Measurements from ENCODE around the gene CRISP2.
A peak's percentile ranks its signal among the peaks of the same experiment; 100 is the strongest.
"Not testable (repeated sequence)": the region's sequence is repeated elsewhere in the genome, so short reads cannot be mapped to it uniquely, and the experiment has no call there.

The CRISP2 gene, protein sequence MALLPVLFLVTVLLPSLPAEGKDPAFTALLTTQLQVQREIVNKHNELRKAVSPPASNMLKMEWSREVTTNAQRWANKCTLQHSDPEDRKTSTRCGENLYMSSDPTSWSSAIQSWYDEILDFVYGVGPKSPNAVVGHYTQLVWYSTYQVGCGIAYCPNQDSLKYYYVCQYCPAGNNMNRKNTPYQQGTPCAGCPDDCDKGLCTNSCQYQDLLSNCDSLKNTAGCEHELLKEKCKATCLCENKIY

GRCh38 chr6:49713346-49713745 lies at the start of gene CRISP2:
TSS of gene CRISP2 (minus strand) at chr6:49713543. CDS start at chr6:49709196, 4,347 bp downstream.
- peak; percentile 50 to 65 for DNase-seq

GRCh38 chr6:49744259-49744658 lies 30.9 kb upstream of the CRISP2 start, which contains the start of gene CRISP3:
TSS of gene CRISP3 (minus strand) at chr6:49744388. CDS start at chr6:49744367, 21 bp downstream.
- no peak for DNase-seq

DNA sequence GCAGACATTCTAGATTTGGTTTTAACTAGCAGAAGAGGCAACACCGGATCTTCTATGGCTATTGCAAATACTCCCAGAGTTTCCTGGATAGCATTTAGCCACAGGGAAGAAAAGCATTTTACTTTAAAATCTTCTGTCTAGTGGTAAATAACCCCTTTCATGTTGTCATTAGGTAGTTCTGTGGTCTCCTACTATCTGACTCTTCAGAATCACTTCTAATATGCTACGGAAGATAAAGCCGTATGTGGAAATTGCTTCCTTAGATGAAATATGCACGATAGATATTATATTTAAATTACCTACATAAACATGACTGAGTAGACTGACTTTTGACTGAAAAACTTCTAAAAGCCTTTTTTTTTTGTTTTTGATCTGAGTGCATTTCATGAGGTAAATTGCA lies 30.1 kb upstream of the CRISP2 start:
- no peak for DNase-seq

DNA sequence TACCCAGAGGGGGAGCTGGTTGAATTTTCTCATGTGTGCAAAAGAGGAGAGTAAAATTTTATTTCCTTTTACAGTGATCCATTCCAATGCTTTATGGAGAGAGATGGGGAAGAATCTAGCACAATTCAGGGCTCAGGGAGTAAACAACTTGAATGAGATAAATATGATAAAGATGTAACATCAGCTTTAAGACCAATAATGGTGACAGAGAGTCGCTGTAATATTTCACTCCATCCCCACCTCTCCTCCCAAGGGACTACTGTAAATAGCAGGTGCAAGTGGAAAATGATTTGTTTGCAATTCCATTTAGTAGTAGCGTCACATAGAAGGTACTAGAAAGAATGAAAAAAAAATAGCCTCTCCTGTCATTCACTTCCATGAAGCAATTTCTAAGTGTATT lies 26.1 kb upstream of the CRISP2 start:
- peak; percentile 4 to 44 for DNase-seq

DNA sequence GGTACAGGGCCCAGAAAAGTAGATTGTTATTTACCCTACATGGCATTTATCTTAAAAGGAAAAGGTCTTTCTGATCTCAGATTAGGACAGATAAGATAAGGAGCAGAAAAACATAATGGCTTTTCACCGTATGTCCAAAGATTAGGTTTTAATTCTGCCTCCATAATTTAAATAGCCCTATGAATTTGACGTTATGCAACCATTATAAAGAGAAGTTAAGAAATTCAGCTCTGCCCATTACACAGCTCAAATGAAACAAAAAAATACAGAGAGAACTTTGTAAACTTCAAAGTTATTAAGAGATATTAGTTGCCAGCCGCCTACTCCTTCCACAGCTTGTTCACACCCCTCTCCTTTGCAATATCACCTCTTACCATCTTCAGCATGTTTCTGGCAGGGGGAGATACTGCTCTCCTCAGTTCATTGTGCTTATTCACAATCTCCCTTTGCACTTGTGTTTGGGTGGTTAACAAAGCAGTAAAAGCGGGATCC lies 22.7 kb upstream of the CRISP2 start:
- DNase-seq: peak in 1 of 2 experiments; percentile 44

- no peak for DNase-seq
These were observed 20.3 kb upstream of the CRISP2 start for GRCh38 chr6:49733680-49734079.

DNA sequence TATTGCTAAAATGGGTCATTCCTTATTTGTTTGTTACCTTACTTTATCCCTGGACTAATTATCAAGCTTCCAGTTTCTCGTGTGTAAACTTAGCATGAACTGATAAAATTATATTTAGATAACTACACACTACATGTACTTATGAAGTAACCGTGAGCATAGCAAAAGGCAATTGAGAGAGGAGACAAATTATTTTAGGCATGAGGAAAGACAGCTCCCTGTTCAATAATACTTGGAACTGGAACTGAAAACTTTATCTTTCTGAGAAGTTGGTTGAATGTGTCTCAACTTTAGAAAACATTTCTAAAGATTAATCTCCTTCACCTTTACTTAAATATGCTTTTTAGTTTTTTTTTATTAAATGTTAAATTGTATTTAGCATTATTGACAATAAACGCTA lies 19.4 kb upstream of the CRISP2 start:
- no peak for DNase-seq

DNA sequence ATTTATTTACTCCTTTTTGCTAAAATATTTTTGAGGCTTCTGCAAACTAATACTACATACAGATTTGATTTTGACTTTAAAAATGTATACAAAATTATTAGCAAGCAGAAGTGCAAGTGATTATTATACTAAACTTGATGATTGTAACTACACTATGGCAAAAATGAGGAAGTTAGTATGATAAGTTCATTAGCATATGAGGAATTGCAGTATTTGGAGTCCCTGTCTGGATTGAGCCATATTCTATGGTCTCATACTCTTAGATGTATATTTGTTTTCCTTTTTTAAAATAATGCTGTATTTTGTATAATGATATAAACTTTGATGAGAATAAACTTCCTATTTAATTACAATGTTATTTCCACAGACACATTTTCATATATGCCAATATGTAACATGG lies 16.9 kb upstream of the CRISP2 start:
- DNase-seq: no peak

DNA sequence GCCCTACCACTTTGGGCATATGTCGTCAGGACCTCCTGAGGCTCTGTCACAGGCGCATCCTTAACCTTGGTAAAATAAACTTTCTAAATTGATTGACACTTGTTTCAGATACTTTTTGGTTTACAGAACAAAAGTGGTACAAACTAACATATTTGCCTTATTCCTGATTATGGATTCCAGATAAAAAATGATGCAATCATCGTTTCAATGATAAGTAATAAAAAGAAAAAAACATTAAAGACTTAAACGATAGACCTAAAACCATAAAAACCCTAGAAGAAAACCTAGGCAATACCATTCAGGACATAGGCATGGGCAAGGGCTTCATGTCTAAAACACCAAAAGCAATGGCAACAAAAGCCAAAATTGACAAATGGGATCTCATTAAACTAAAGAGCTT lies 10.6 kb upstream of the CRISP2 start:
- DNase-seq: not testable (repeated sequence)

DNA sequence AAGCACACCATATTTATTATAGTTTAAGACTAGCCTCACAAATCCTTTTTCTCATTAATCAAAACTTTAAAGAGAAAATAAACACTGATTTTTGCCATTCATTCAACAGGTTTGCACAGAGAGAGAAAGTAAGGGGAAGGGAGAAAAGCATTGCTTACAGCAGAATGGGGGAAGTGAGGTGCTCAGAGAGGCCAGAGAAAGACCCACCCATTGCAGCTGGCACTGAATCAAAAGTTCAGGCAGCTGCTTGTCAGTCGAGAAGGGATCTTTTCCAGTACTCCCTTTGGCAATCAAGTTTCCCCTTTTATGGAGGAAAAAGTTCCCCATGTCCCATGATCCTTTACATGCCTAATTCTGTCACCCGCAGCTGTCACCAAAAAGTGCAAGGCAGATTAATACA lies 8.0 kb upstream of the CRISP2 start:
- DNase-seq: no peak

- no peak for DNase-seq
These were observed 7.0 kb upstream of the CRISP2 start for GRCh38 chr6:49720372-49720771.

DNA sequence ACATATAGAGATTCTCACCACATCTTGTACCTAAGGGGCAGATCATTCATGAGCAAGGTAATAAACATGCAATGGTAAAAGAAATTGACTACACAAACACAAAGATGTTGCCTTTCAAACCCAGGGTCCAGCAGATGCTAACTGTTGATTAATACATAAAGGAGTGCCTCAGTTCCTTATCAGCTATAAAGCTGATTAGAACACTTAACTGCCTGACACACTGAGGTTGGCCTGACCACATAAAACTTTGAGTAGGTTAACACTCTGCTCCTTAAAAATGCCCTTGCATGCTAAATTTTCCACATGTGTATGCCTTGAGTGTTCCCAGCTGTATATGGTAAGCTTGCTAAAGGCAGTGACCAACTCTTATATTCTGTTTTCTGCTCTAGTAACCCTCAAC lies 14.9 kb downstream of the CRISP2 start:
- DNase-seq: no peak

DNA sequence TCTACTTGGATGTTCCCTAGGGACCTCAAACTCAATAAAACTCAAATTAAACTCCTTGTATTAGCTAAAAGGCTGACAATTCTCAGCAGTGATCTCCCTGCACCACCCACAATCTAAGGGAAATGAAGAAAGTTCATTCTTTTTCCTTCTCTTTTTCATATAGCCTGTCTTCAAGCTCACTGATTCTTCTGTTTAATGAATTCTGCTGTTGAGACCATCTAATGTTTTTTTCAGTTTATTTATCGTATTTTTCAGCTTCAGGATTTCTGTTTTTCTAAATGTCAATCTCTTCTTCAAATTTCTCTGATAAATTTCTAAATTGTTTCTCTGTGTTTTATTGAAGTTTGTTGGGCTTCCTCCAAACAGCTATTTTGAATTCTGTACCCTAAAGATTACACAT lies 19.8 kb downstream of the CRISP2 start:
- no peak for DNase-seq

DNA sequence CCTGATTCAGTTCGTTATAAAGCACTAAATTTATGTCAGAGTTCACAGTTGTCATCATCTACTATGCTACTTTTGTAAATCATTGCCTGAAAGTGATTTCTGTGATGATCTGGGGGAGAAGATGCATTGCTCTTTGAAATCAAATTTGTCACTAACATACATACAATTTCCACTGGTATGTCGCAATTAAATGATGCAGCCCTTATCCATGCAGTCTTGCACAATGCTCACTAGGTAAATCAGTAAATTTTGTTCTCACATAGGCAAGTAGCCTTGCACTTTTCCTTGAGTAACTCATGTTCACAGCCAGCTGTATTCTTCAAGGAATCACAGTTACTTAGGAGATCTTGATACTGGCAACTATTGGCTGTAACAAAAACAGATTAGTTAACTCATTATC lies 20.8 kb downstream of the CRISP2 start:
- DNase-seq: no peak

GRCh38 chr6:49676671-49677281 lies 36.6 kb downstream of the CRISP2 start:
- DNase-seq: no peak

GRCh38 chr6:49675816-49676215 lies 37.5 kb downstream of the CRISP2 start:
- no peak for DNase-seq

- DNase-seq: no peak
These were observed 45.2 kb downstream of the CRISP2 start for GRCh38 chr6:49668083-49668511.

DNA sequence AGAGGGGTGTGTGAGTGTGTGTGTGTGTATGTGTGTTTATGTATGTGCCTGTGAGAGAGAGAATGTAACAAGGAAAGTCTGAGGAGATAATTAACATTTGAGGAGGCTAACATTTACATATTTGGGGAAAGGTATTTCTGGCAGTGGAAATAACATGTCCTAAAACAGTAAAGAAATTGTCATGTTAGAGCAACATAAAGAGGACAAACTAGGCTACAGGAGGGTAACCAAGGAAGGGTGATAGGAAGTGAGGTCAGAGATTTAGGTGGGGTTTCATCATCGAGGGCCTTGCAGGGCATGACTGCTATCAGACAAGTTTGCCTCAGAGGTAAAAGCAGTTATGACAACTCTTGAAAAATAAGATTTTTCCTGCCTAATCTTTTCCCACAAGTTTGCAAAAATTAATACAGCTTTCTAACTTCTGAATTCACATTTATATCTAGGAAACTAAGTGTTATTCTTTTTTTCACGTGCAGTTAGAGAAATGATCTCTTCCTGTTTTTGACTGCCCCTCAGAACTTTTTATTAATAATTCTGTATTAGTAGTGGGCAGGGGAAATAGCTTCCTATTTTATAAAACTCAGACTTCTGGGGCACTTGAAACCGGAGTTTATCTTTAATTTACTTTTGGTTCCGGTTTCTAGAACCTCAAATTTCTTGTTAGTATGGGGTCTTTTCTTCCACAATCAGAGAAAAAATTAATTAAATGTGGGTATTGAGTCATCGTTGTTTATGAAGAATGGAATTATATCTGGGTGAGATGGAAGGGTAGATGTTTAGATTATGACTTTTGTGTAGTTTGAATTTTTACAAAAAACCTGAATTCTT lies 46.2 kb downstream of the CRISP2 start:
- DNase-seq: no peak

GRCh38 chr6:49666480-49666879 lies 46.9 kb downstream of the CRISP2 start:
- no peak for DNase-seq

DNA sequence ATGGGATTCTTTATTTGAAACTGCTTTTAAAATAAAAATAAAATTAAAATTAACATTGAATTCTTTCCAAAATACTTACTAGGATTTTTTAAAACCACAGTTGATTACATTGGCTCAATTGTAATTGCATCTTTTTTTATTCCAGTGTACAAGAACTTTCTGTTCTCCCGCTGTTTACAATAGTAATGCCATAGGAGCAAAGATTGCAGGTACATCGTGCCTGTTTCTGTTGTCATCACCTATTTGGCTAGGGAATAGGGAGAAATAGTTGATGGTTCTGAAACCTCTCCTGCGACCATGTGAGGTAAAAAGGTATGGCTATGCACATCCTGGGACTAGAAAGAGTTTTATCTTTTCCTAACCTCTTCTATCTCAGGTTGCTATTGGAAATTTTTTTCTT lies 48.5 kb downstream of the CRISP2 start:
- DNase-seq: no peak

DNA sequence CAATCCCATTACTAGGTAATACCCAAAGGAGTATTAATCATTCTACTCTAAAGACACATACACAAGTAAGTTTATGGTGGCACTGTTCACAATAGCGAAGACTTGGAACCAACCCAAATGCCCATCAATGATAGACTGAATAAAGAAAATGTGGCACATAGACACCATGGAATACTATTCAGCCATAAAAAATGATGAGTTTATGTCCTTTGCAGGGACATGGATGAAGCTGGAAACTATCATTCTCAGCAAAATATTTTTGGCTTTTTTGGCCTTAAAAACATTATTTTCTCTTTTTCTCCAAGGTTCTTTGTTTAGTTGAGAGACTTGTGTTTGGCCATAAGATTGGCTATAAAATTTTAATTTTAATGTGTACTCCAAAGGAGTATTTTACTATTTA lies 49.3 kb downstream of the CRISP2 start:
- DNase-seq: not testable (repeated sequence)

- no peak for DNase-seq
These were observed 50.5 kb downstream of the CRISP2 start for GRCh38 chr6:49662892-49663261.

GRCh38 chr6:49662231-49662891 lies 51.0 kb downstream of the CRISP2 start:
- no peak for DNase-seq

Measured in NCI-H1930 (cell line).